A673 (cell line): ENCODE measurements around the gene RNF123. TPM values are rescaled to one million over a fixed set of nuclear protein-coding genes. Genes with fewer than 3 reads are reported as not detected.

ENCODE experiments used
- BruUV-seq: library from RNA; stranded (reverse); fragments of 400-500 nt; replicated peaks from 2 replicates; lab custom pipeline; 2021; lab: Mats Ljungman, UMichigan
- CTCF ChIA-PET: fragments of 300-600 bp; sonication (Branson Sonifier 250); formaldehyde crosslinking; loops from one replicate; lab custom pipeline; 2022; ENCODE audit warnings: antibody characterized with exemption; lab: Charles Lee
- POLR2A ChIA-PET: fragments of 300-600 bp; sonication (Branson Sonifier 250); formaldehyde crosslinking; loops from one replicate; lab custom pipeline; 2022; ENCODE audit warnings: antibody characterized with exemption; ENCODE audit not compliant: low non-redundant PET; lab: Charles Lee
- DNase-seq: peaks from one replicate; pipeline ENCODE4 v3.0.0-alpha.2; 2015; ENCODE audit warnings: low spot score
- H3K27ac ChIP-seq: fragments of 200-600 bp; sonication (generic); 2 replicates; pipeline ENCODE4 v1.5.1; 2016; ENCODE audit warnings: mixed run types, low read depth, mild to moderate bottlenecking, mixed read lengths, antibody characterized with exemption, low read length; ENCODE audit not compliant: poor library complexity, severe bottlenecking
- H3K27me3 ChIP-seq: fragments of 200-600 bp; sonication (generic); replicated peaks from 2 replicates; pipeline ENCODE4 v1.6.1; 2017; ENCODE audit warnings: mixed run types, low read depth, mild to moderate bottlenecking, mixed read lengths, antibody characterized with exemption, low read length; ENCODE audit not compliant: insufficient read depth, poor library complexity
- H3K36me3 ChIP-seq: fragments of 200-600 bp; sonication (generic); 2 replicates; pipeline ENCODE4 v1.6.1; 2016; ENCODE audit warnings: mixed run types, mild to moderate bottlenecking, mixed read lengths, antibody characterized with exemption, low read length; ENCODE audit not compliant: insufficient read depth, poor library complexity, severe bottlenecking
- H3K4me1 ChIP-seq: fragments of 200-600 bp; sonication (generic); 2 replicates; pipeline ENCODE4 v1.6.1; 2017; ENCODE audit warnings: mixed run types, mild to moderate bottlenecking, mixed read lengths, antibody characterized with exemption, low read length; ENCODE audit not compliant: insufficient read depth, poor library complexity, severe bottlenecking
- H3K4me3 ChIP-seq: fragments of 200-600 bp; sonication (generic); 2 replicates; pipeline ENCODE4 v1.5.1; 2016; ENCODE audit warnings: low read depth, mixed run types, mild to moderate bottlenecking, mixed read lengths, low read length; ENCODE audit not compliant: poor library complexity, severe bottlenecking
- H3K9me3 ChIP-seq: fragments of 200-600 bp; sonication (generic); 2 replicates; pipeline ENCODE4 v1.6.1; 2016; ENCODE audit warnings: mixed run types, low read depth, mild to moderate bottlenecking, mixed read lengths, antibody characterized with exemption, low read length; ENCODE audit not compliant: poor library complexity, severe bottlenecking
- EZH2 ChIP-seq: fragments of 200-600 bp; sonication (generic); IDR thresholded peaks from 2 replicates; pipeline ENCODE4 v1.6.1; 2017; ENCODE audit warnings: borderline replicate concordance, low read depth, mild to moderate bottlenecking, mixed read lengths, antibody characterized with exemption, low read length; ENCODE audit not compliant: poor library complexity, severe bottlenecking
- intact Hi-C: fragments of 100-400 bp; cut with micrococcal nuclease; formaldehyde crosslinking; loops from one replicate; pipeline ENCODE4 v1.10.0; 2022; ENCODE audit not compliant: unreplicated experiment
- total RNA-seq: library from RNA; stranded (reverse); gene quantifications from 2 replicates; pipeline ENCODE4 v1.2.3, GENCODE V29; 2021
- TF ChIP-seq, protein P1 (sequence below): fragments of 300-800, 200-600 bp; sonication (generic); conservative IDR thresholded peaks from 2 replicates; pipeline ENCODE4 v1.5.1; 2017; ENCODE audit warnings: low read depth, mild to moderate bottlenecking, antibody characterized with exemption, low read length, moderate library complexity, mixed read lengths

RNF123 gene
- total RNA-seq, 1 experiment from 2014 or later = 31.5 TPM

DNA sequence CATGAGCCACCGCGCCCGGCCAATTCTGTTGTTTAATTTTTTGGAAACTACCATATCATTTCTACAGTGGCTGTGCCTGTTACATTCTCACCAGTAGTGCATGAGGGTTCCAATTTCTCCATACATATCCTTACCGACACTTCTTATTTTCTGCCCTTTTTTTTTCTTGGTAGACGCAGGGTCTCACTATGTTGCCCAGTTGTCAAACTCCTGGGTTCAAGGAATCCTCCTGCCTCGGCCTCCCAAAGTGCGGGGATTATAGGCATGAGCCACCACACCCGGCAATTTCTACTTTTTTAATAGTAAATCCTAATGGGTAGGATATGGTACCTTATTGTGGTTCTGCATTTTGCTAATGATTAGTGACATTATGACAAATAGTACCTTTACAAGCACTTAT, 20.5 kb downstream of the RNF123 start:
- H3K4me3 ChIP-seq = no peak overlapping the region
- no peak for DNase-seq
- H3K9me3 ChIP-seq = no peaks in the 10 kb centered on the region
- no peak overlapping the region for H3K27ac ChIP-seq
- ChIA-PET CTCF (no interaction called here), POLR2A (no interaction called here)
- H3K36me3 ChIP-seq = no peaks in the 10 kb centered on the region
- H3K27me3 ChIP-seq = no peaks in the 10 kb centered on the region
- H3K4me1 ChIP-seq = no peaks in the 10 kb centered on the region
- BruUV-seq = no TSS peak
- intact Hi-C loops = no loop called here
- TF ChIP-seq EZH2 = no peak
- TF ChIP-seq, protein P1, sequence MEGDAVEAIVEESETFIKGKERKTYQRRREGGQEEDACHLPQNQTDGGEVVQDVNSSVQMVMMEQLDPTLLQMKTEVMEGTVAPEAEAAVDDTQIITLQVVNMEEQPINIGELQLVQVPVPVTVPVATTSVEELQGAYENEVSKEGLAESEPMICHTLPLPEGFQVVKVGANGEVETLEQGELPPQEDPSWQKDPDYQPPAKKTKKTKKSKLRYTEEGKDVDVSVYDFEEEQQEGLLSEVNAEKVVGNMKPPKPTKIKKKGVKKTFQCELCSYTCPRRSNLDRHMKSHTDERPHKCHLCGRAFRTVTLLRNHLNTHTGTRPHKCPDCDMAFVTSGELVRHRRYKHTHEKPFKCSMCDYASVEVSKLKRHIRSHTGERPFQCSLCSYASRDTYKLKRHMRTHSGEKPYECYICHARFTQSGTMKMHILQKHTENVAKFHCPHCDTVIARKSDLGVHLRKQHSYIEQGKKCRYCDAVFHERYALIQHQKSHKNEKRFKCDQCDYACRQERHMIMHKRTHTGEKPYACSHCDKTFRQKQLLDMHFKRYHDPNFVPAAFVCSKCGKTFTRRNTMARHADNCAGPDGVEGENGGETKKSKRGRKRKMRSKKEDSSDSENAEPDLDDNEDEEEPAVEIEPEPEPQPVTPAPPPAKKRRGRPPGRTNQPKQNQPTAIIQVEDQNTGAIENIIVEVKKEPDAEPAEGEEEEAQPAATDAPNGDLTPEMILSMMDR = no peak

DNA sequence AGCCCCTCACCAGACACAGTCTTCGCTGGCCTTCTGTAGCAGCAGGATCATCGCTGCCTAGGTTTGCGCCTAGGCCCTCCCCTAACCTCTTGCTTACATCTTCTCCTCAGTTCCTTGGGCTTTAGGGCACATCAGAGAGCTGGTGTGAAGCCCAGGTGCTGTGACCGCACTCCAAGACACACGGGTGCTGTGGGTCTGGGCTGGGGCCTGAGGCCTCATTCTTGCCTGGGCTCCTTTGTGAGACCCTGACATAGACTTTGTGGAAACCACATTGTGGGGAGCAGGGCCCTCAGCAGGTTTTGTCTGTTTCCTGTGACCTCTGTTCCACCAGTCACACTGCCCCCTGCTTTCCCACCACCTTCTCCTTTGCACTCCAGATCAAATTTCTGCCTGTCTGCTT, 22.1 kb downstream of the RNF123 start:
- Histone ChIP-seq H3K27me3 (no peaks in the 10 kb centered on the region), H3K9me3 (no peaks in the 10 kb centered on the region), H3K36me3 (no peaks in the 10 kb centered on the region), H3K4me1 (no peaks in the 10 kb centered on the region), H3K27ac (no peak overlapping the region), H3K4me3 (no peak overlapping the region)
- CTCF ChIA-PET = no interaction called here
- BruUV-seq = no TSS peak
- intact Hi-C loops = no loop called here
- DNase-seq = no peak
- no peak for TF ChIP-seq EZH2
- TF ChIP-seq, protein P1 = no peak
- POLR2A ChIA-PET = no interaction called here

GRCh38 chr3:49712166-49712565, 22.8 kb downstream of the RNF123 start:
- ChIA-PET POLR2A (no interaction called here), CTCF (no interaction called here)
- H3K36me3 ChIP-seq = no peaks in the 10 kb centered on the region
- H3K27ac ChIP-seq = no peak overlapping the region
- DNase-seq = no peak
- no TSS peak for BruUV-seq
- intact Hi-C loops = no loop called here
- no peaks in the 10 kb centered on the region for H3K9me3 ChIP-seq
- no peak overlapping the region for H3K4me3 ChIP-seq
- no peaks in the 10 kb centered on the region for H3K4me1 ChIP-seq
- no peak for TF ChIP-seq EZH2
- TF ChIP-seq, protein P1 = no peak
- H3K27me3 ChIP-seq = no peaks in the 10 kb centered on the region
